ENCODE measurements around the gene SEC14L6. TPM values are rescaled to one million over a fixed set of nuclear protein-coding genes. Genes with fewer than 3 reads are reported as not detected.
A peak's percentile ranks its signal among the peaks of the same experiment; 100 is the strongest.

SEC14L6 gene
- polyA plus RNA-seq, 3 donors: not detected

DNA sequence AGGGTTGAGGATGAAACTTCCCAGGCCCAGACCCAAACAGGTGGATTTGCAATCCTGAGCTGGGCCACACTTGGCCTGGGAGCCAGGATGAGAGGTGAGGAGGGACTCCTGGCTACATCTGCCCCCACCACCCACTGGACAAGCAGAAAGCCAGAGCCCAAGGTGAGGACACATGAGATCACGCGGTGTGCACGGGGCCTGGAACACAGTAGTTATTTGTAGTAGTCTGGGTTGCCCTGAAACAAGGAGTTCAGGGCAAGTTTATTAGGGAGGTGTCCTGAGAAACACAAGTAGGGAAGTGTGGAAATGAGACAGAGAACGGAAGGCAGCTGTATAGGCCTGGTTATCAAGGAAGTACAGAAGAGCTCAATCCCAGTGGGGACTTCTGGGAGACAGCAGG lies 647 bp upstream of the SEC14L6 start:
- intact Hi-C loops (cut with micrococcal nuclease): no loop called here
- DNase-seq: no peak
- Histone ChIP-seq H3K27me3 (ENCODE audit: control insufficient read depth in 2 of 2, insufficient read depth in 2 of 2, low read length in 2 of 2) (peaks cover 1 to 16% of the 10 kb centered on the region in 2 donors), H3K4me3 (replicated peaks in 1 of 3; ENCODE audit: low read depth in 2 of 3, low read length in 3 of 3) (no peak overlapping the region), H4K20me1 (ENCODE audit: insufficient read depth, low read length) (no peaks in the 10 kb centered on the region), H3K9ac (ENCODE audit: insufficient read depth, low read length, poor library complexity, severe bottlenecking) (no peak overlapping the region), H3K27ac (ENCODE audit: low read depth in 1 of 2, low read length in 2 of 2) (no peak overlapping the region), H3K9me3 (replicated peaks in 1 of 2; ENCODE audit: control insufficient read depth in 1 of 2, insufficient read depth in 1 of 2, low read length in 2 of 2) (no peaks in the 10 kb centered on the region), H3K36me3 (replicated peaks in 1 of 2; ENCODE audit: control insufficient read depth in 1 of 2, insufficient read depth in 2 of 2, low read length in 2 of 2) (no peaks in the 10 kb centered on the region), H3K4me1 (ENCODE audit: control insufficient read depth in 1 of 2, insufficient read depth in 2 of 2, low read length in 2 of 2) (no peaks in the 10 kb centered on the region), H3K4me2 (replicated peaks; ENCODE audit: extremely low read depth, low read length, poor library complexity, severe bottlenecking) (no peak overlapping the region), H3K79me2 (ENCODE audit: insufficient read depth, low read length) (no peaks in the 10 kb centered on the region), H2AFZ (ENCODE audit: insufficient read depth, low read depth, low read length, poor library complexity, severe bottlenecking) (no peak overlapping the region)
- 92% methylated on average over 4 of the region's 4 CpGs for WGBS (ENCODE audit: insufficient coverage)
- Mint-ChIP-seq H3K36me3 (peaks cover 0 to 3% of the 10 kb centered on the region in 2 donors), H3K9me3 (peaks cover 0 to 3% (median 0%) of the 10 kb centered on the region in 7 donors), H3K4me1 (peaks cover 4% of the 10 kb centered on the region), H3K4me3 (no peak overlapping the region), H3K27me3 (ENCODE audit: low read depth in 3 of 3) (peaks cover 22 to 24% (median 24%) of the 10 kb centered on the region in 3 donors), H3K27ac (no peak overlapping the region)
- TF ChIP-seq, protein P1, sequence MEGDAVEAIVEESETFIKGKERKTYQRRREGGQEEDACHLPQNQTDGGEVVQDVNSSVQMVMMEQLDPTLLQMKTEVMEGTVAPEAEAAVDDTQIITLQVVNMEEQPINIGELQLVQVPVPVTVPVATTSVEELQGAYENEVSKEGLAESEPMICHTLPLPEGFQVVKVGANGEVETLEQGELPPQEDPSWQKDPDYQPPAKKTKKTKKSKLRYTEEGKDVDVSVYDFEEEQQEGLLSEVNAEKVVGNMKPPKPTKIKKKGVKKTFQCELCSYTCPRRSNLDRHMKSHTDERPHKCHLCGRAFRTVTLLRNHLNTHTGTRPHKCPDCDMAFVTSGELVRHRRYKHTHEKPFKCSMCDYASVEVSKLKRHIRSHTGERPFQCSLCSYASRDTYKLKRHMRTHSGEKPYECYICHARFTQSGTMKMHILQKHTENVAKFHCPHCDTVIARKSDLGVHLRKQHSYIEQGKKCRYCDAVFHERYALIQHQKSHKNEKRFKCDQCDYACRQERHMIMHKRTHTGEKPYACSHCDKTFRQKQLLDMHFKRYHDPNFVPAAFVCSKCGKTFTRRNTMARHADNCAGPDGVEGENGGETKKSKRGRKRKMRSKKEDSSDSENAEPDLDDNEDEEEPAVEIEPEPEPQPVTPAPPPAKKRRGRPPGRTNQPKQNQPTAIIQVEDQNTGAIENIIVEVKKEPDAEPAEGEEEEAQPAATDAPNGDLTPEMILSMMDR (IDR thresholded peaks at IDR 0.05): no peak

DNA sequence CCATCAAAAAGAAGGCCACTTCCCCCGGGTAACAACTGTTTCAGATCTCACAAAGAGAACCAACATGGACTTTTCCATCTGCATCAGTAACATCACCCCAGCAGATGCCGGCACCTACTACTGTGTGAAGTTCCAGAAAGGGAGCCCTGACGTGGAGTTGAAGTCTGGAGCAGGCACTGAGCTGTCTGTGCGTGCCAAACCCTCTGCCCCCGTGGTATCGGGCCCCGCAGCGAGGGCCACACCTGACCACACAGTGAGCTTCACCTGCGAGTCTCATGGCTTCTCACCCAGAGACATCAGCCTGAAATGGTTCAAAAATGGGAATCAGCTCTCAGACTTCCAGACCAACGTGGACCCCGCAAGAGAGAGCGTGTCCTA lies 3.7 kb downstream of the SEC14L6 start:
- H3K27me3 ChIP-seq (ENCODE audit: control insufficient read depth in 2 of 2, insufficient read depth in 2 of 2, low read length in 2 of 2): peaks cover 12 to 37% of the 10 kb centered on the region in 2 donors
- H2AFZ ChIP-seq (ENCODE audit: insufficient read depth, low read depth, low read length, poor library complexity, severe bottlenecking): no peak overlapping the region
- H3K36me3 Mint-ChIP-seq: peaks cover 0 to 3% of the 10 kb centered on the region in 2 donors
- intact Hi-C loops (cut with micrococcal nuclease): no loop called here
- peaks cover 41 to 46% (median 45%) of the 10 kb centered on the region in 3 donors for H3K27me3 Mint-ChIP-seq (ENCODE audit: low read depth in 3 of 3)
- H3K4me3 Mint-ChIP-seq: peak overlapping the region in 1 of 2 donors; percentile 78
- WGBS (ENCODE audit: insufficient coverage): 85% methylated on average over 11 of the region's 12 CpGs
- no peak overlapping the region for H3K4me2 ChIP-seq (replicated peaks; ENCODE audit: extremely low read depth, low read length, poor library complexity, severe bottlenecking)
- H4K20me1 ChIP-seq (ENCODE audit: insufficient read depth, low read length): no peaks in the 10 kb centered on the region
- no peak overlapping the region for H3K27ac ChIP-seq (ENCODE audit: low read depth in 1 of 2, low read length in 2 of 2)
- no peaks in the 10 kb centered on the region for H3K79me2 ChIP-seq (ENCODE audit: insufficient read depth, low read length)
- no peaks in the 10 kb centered on the region for H3K9me3 ChIP-seq (replicated peaks in 1 of 2; ENCODE audit: control insufficient read depth in 1 of 2, insufficient read depth in 1 of 2, low read length in 2 of 2)
- TF ChIP-seq, protein P1 (IDR thresholded peaks at IDR 0.05): no peak
- H3K9ac ChIP-seq (ENCODE audit: insufficient read depth, low read length, poor library complexity, severe bottlenecking): no peak overlapping the region
- H3K4me3 ChIP-seq (replicated peaks in 1 of 3; ENCODE audit: low read depth in 2 of 3, low read length in 3 of 3): no peak overlapping the region
- peaks cover 0 to 3% (median 2%) of the 10 kb centered on the region in 7 donors for H3K9me3 Mint-ChIP-seq
- no peak for DNase-seq
- H3K4me1 ChIP-seq (ENCODE audit: control insufficient read depth in 1 of 2, insufficient read depth in 2 of 2, low read length in 2 of 2): no peaks in the 10 kb centered on the region
- no peak overlapping the region for H3K27ac Mint-ChIP-seq
- no peaks in the 10 kb centered on the region for H3K36me3 ChIP-seq (replicated peaks in 1 of 2; ENCODE audit: control insufficient read depth in 1 of 2, insufficient read depth in 2 of 2, low read length in 2 of 2)
- H3K4me1 Mint-ChIP-seq: peaks cover 4% of the 10 kb centered on the region

Data from CD14-positive monocyte (primary cell).